Stimulated activated CD4-positive, alpha-beta T cell treated with anti-CD3 and anti-CD28 coated beads, Interleukin-15, amount 100 ng/mL, for 48 hours (primary cell): ENCODE data around the gene CAMK1D.

Experiments used
- DNase-seq, 2 donors: peaks; one replicate each; pipeline ENCODE4 v3.0.0-alpha.2; 2020; ENCODE audit warnings: low read depth in 2 of 2

Gene CAMK1D

DNA sequence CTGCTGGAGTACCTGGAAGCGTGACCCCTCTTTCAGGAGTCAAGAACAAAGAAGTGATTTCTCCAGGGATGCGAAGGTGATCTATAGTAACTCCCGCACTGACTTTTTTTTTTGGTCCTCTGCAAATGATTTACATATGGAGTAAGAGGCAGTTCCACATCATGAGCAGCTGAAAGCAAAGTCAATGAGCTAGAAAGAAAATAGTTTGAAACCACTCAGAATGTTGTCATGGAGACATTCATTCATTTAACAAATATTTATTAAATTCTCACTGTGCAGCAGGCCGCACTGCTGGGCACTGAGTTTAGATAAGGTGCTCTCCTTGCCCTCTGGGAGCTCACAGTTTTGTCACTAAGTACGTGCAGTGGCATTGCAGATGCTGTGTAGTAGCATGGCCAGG, 206.7 kb downstream of the CAMK1D start:
- DNase-seq = no peak

DNA sequence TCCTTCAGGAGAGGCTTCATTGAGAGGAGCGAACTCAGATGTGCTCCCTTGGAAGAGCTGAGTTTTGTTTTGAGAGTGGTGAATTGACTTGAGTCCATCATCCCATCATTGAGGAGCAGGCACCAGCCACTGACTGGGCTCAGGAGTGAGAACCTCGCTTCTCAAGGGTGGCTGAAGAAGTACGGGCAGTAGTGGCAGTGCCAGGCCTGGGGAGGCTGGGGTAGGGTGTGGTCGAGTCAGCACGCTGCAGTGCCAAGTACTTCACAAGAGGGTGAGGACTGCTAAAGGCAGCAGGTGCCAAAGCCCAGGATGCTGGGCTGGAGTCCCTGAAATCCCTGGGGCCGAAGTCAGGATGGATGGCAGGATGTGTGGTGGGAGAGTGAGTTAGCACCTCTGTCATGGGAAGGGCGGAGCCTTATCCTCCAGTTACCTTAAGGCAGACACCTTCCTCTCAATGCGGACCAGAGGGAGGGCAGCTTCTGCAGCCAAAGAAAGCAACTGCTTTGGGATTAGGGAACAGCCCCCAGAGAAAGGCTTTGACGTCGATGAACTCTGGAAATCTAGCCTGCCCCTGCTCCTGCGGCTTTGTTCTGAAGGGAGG, 210.3 kb downstream of the CAMK1D start:
- DNase-seq = no peak

DNA sequence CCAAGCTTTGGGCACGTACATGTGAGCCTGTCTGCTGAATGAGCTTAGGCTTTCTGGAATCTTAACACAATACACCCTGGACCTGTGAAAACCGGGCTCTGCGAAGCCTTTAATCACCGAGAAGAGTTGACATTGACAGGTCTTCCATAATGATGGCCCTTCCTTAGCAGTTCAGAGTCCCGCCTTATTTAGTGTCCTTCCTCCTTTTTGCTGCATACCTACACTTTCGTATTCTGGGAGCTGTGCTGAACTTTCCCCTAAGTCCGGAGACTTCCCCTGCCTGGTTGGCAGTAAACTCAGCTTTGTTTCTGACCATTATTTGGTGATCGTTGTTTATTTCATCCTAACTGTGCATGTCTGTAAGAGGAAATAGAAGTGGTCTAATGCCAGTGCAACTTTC, 212.0 kb downstream of the CAMK1D start:
- DNase-seq = no peak

DNA sequence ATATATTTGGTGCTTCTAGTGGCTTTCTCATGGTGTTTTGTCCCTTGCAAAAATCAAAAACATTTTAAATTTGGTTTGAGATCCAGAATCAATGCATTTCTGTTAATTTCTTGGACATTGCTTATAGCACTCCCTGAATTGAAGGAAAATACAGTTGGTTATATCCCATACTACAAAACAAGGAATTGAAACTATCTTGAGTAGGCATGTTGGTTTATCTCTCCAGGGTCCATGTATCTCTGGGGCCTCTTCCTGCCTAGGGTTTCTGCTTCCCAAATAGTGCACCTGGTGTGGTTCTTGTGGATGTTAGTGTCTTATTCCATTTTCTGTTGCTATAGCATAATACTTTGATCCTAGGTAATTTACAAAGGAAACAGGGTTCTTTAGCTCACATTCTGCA, 212.4 kb downstream of the CAMK1D start:
- no peak for DNase-seq

DNA sequence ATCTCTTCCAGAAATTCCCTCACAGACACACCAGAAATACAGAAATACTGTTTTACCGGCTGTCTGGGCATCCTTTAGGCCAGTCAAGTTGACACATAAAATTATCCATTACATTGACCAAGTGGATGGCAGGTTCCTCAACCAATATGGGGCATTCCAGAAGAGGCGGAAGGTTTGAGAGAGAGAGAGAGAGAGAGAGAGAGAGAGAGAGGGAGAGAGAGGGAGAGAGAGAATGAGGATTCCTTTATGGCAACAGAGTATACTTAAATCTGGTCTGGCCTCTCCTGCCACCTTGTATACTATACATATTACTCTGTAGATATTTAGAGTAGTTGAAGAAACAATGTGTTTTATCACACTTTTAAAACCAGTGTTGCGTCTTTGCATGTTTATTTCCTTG, 214.1 kb downstream of the CAMK1D start:
- no peak for DNase-seq

DNA sequence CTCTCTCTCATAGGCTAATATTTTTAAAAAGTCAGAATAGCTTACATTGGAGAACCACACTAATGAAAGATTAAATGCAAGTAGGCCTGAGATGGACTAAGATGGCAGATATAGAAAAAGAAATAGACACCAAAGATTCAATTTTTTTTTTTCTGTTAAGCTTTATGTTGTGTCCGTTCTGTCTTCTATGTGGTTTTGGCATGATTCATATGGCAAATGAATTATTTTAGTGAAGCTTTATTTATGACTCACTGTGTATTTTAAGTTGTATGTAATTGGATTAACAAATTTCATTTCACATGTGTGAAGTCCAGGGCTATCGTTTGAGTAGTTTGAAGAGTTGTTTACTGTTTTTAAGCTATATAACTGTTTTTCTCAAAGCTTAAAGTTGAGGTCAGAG, 214.8 kb downstream of the CAMK1D start:
- DNase-seq = no peak

DNA sequence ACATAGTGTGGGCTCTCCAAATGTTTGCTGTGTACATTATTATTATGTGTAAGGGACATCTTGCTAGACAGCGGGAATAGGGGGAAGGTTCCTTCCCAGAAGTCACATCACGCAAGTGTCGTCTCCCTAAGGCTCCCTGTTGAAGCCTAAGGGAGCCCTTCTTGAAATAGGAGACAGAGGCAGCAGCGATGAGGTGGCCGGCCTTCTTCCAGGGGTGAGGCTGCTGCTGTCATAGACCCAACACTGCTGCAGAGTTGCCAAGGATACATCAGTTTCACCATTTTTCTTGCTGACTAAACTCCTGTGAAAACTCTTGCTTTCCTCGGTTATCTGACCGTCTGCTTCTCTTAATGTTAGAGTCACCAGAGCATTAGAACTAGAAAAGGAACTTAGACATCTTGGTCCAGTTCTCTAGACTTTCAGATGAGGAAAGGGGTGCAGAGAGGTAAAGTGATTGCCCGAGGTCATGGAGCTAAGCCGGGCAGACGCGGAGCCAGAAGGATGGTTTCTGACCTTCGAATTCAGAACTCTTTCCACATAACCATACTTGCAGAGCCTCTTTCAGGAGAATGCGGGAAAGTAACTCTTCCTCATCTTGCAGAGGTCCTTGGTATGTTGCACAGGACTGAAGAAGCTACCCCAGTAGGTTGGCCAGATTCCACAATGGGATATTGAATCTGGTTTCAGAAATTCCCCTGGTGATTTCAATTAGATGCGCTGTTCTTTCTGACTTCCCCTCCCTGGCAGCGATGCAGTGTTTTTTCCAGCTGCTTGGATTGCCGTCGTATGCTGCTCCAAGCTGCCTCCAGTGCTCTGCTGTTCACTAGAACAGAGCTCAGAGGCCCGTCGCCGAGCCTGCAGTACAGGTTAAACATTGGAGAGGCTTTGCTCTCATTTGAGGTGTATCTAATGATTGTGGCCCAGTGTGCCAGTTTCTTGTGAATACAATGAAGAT, 217.1 kb downstream of the CAMK1D start:
- no peak for DNase-seq

DNA sequence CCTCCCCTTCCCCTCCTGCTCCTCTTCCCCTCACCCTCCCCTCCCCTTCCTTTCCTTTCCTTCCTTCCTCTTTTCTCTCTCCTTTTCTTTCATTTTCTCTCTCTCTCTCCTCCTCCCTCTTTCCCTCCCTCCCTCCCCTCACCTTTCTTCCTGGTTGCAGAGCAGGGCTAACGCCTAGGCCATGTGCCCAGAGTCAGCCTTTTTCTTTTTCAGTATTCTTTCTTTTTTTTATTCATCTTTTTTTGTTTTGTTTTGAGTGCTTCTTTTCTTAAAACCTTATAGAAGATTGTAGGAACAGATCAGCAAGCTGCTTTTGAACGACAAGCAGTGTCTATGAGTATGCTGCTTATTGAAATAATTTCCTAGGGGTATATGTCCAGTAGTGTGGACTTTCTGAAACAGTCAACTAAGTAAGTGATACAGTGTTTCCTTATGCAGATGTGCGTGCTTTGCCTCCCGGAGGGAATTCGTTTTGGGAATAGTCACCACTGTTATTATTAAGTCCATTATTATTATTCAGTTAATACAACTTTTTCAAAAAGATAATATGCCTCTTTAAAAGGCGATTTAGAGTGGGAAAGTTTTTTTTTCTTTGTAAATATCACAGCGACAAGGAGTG, 219.2 kb downstream of the CAMK1D start:
- DNase-seq = no peak

DNA sequence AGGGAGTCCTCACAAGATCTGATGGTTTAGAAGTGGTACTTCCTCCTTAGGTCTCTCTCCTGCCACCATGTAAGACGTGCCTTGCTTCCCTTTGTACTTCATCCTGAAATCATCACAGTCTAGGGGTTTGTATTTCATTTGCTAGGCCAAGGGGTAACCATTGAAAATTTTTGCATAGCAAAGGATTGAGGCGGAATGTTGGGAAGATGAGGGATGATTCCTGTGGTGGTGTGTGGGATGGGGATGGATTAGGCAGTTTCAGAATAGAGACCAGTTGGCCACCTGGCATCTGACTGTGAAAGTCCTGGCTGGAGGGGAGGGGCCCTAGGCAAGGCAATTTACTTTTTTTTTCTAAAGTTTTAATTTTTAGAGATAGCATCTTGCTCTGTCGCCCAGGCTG, 222.9 kb downstream of the CAMK1D start:
- no peak for DNase-seq

DNA sequence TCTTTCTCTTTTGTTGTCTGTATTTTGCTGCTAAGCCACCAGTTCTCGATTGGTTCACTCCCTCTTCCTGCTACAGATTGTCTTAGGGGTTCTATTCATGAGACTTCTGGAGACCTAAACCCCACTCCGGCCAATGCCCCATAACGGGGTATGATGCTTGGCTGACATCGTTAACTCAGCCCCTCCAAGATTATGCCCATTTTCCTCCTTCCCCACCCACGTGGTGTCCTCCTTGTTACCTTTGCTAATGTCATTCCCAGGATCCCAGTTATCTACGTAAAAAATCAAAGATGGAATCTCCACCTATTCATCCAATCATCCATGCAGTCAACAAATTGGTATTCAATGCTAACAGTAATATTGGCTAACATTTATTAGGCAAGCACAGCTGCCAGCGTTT, 228.3 kb downstream of the CAMK1D start:
- no peak for DNase-seq

DNA sequence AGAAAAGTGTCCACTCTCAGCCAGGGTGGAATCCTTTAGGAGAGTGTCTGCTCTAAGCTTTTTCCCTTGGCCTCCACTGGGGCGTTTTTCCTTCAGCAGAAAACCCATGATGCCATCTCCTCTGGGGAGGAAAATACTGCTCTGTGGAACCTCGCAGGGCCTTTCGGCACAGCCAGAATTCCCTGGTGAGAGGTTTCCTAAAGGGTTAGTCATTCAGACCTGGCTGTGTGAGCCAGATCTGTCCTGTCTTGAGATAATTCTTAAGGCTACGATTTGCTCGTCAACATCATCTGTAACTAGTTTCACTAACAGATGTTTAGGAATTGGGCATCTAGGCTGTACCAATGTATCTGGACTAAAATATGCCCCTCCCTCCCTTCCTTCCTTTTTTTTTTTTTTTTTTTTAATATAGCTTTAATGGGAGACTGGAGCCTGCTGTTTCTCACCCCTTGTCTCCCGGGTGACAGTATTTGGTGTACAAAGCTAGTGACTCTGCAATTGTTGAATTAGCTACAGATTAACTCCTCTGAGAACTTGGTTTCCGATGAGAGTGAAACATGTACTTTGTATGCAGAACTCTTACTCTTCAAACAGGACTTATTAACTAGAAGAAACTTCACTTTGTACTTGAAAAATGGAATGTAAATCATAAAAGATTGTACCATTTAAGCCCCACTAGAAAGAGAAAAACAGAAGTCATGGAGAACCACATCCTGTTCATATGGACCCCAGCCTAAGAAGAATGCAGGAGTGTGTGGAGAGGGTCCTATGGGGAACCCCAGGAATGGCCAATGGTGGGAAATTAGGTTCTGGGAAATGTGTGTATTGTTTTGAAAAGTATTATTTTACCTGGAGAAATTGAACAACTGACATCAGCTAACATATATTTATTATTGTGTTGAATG, 230.9 kb downstream of the CAMK1D start:
- no peak for DNase-seq

DNA sequence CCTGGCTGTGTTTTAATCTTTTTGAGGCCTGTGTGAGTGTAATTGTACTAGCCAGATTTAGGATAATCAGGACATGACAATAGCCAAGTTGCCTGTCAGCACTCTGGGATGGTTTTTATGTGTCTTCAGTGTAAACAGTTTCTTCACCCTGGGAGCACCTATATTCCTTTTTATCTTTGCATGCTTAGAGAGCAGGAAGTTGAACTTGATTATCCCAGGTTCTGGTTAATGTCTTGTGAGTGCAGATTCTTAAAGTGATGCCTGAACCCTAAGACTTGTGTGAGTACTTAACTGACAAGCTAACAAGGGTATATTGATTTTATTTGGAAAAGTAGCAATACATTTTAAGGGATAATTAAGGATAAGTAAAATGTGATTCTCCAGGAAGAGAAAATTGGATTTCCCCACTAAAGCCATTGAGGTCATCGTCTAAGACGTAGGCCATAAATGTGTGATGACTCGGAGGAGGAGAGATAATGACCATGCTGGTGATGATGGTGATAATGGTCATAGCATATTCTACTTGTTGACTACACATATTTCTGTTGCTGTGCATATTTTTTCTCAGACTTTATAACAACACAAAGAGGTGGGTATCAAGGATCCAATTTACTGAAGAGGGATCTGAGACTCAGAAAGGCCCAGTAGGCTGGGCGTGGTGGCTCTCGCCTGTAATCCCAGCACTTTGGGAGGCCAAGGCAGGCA, 234.7 kb downstream of the CAMK1D start:
- no peak for DNase-seq

DNA sequence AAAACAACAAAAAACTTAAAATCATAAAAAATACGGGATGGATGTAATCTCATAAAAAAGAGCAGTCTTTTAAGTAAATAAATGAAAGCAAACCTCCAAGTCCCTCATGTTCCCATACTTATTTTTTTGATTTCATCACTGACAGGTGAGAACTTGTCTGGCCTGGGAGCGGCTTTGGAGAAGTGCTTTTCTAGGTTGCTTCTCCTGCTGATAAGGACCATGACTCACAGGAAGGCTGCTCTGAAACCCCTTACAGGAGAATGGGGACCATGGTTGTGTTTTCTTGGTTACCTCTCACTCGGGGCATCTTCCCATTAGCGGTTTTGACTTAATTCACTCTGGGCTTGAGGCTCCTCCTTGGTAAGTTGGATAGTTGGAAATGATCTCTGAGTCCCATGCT, 237.4 kb downstream of the CAMK1D start:
- no peak for DNase-seq

DNA sequence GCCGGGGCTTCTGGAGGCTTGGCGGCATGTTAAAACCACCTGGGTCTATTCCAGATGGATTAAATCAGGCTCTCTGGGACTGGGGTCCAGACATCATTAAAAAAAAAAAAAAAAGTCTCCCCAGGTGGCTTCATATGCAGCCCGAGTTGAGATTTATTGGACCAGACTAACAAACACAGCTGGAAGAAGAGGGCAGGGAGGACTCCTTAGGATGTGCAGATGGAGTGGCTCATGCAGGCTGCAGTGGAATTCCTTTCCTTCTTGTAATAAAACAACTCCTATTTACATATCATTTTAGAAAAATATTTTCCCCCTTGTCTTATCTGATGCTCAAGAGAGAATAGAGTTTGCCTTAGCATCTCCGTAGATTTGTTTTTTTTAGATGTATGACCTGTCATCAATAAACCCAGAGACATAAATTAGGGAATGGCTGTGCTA, 238.1 kb downstream of the CAMK1D start:
- no peak for DNase-seq

DNA sequence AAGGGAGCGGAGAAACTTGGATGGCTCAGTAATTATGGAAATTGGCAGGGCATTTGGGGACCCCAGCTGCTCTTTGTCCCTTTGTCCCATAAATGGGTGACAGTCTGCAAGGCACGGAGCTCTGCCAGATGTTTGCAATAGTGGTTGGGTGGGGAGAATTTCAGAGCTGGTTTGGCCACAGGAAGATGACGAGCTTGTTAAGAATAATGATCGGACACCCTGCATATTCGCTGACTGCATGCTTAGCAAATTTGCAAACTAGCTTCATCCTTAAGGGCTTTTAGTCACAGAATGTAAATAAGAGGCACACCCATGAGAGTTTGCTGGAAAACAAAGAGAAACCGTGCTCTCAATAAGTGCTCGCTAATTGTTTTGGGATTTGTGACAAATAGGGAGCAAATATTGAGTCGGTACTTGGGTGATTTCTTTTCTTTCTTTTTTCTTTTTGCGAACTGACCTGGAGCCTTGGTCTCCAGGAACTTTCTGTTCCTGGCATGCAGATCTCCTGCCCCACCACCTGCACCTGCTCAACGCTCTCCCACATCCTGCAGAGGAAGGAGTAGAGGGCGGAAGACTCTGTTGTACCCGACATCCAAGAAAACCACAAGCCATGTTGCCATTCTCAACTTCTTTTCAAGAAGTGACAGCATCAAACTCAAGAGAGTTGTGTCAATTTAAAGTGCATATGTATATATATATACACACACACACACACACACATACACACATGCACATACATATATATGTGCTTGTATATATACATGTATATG, 238.9 kb downstream of the CAMK1D start:
- no peak for DNase-seq

DNA sequence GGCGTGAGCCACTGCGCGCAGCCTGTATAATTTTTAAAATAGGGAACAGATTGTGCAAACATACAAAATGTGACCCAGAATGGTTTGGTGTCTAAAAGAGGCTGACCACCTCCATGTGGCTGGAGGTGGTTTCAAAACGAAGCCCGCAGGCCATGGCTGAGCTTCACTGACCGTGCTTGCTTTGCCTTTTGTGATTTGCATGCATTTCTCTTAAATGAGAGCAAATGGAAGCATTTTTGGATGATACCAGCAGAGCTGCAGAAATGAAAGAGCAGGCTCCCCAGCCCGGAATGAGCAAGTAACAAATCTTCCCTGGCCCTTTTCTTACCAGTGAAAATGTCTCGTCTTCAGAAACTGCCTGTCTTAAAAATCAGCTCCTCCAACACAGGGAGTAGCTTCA, 239.9 kb downstream of the CAMK1D start:
- DNase-seq = no peak

DNA sequence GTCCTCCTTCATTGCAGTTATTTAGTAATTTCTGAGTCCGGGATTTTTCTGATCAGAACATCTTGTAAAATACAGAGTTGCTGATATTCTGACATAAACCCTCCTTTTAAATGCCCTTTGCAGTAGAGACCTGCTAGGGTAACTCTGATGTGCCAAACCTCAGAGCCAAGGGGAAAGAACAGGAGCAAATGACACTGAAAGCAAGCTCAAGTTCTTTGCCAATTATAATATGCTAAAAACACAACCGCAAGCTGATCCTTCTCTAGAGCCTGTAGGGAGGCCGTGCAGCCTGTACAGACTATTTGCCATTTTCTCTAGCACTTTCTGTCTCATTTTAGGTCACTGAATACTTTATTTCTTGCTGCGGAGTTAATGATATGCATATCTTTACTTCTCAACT, 240.4 kb downstream of the CAMK1D start:
- DNase-seq = no peak

DNA sequence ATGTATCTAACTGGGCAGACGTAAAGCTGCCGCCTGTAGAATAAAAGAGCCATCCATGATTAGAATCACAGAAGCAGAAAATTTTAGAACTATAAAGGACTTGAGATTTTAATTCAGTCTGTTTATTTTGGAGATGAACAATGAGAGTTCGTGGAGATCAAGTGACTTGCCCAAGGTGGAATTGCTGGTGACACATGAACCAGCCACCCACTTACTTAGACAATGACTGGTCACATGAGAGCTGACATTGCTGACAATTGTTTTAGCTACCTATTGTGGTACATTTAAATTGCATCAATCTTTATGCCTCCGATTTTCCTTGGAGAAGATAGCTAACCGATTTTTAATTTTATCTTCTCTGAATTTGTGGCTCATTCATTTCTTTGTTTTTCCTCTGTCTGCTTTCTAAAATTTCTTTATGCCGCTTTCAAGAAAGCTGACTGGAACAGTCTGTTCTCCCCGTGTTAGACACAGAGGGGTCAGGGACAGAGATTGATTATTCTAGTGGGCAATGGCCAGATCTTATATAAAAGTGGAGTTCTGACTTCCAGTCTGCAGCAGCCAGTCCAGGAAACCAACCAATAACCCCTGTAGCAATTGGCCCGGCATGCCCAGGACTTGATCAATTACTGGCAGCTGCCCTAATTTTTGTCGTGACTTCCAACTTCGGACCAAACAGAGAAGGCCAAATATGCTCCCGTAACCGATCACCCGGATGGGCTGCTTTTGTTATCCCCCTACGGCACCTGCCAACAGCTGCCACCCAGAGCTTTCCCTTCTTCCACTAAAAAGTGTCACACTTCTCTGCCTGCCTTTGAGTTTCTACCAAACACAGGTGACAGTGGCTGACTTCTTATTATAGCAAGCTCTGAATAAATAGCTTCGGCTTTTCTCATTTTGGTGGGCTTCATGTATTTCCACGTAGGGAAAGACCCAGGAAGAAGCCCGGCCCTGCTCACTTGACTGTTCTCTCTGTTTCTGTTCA, 241.6 kb downstream of the CAMK1D start:
- peak in 1 of 2 donors; percentile 10 for DNase-seq

DNA sequence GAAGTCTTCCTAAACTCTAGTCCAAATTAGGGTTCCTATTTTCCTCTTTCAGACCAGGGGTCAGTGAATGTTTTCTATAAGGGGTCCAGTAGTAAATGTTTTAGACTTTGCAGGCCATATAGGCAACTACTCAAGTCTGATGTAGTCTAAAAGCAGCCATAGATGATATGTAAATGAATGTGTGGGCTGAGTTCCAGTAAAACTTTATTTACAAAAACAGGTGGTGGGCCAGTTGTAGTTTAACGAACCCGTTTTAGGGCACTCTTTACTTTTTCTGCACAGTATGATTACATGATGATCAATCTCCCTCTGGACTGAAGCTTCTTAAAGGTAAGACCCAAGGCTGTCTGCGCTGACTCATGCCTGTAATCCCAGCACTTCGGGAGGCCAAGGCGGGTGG, 243.6 kb downstream of the CAMK1D start:
- DNase-seq = no peak
